ENCODE results near the gene FOXP4. TPM values are rescaled to one million over a fixed set of nuclear protein-coding genes. Genes with fewer than 3 reads are reported as not detected.
A peak's percentile ranks its signal among the peaks of the same experiment; 100 is the strongest.

Gene FOXP4
- polyA plus RNA-seq, 3 donors: 20.8 to 27.0 (median 24.1) TPM

DNA sequence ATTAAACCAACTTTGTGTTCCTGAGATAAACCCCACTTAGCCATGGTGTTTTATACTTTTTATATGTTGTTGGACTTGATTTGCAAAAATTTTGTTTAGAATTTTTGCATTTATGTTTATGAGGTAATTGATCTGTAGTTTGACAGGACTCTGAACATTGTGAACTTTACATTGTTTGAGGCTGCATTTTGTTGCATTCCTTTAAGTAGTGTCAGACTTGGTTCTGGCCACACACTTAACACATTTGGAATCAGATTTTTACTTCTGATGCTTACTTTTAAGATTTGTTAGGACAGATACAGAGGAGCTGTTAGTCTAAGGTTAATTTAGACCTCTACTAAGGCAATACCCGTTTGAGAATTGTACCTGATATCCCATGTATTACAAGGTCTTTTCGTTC lies 75.6 kb downstream of the FOXP4 start:
- DNase-seq (ENCODE audit: low read depth in 3 of 3, low spot score in 2 of 3): no peak

- no peak for DNase-seq (ENCODE audit: low read depth in 3 of 3, low spot score in 2 of 3)
Observed at GRCh38 chr6:41622206-41622988, 76.2 kb downstream of the FOXP4 start.

- no peak for DNase-seq (ENCODE audit: low read depth in 3 of 3, low spot score in 2 of 3)
Observed at GRCh38 chr6:41623330-41623729, 77.1 kb downstream of the FOXP4 start.

- DNase-seq (ENCODE audit: low read depth in 3 of 3, low spot score in 2 of 3): no peak
Observed at GRCh38 chr6:41624621-41625380, 78.6 kb downstream of the FOXP4 start.

DNA sequence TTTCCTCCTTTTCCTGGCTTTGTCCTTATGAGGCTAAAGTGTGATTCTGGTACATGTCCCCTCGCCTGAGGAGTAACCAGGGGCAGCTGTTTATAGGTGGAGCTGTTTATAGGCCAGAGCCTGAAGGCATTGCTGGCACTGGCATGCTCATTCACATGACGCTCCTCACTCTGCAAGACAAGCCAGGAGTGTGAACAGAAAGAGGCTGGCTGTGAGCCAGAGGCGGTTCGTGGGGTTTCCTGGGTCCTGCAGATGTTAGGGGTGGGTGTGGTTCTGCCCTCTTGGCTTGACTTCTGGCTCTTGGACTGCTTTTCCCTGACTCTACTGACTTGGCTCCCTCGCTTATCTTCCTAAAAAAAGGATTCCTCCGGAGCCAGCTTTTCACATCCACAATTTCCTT lies 79.3 kb downstream of the FOXP4 start:
- DNase-seq (ENCODE audit: low read depth in 3 of 3, low spot score in 2 of 3): no peak

DNA sequence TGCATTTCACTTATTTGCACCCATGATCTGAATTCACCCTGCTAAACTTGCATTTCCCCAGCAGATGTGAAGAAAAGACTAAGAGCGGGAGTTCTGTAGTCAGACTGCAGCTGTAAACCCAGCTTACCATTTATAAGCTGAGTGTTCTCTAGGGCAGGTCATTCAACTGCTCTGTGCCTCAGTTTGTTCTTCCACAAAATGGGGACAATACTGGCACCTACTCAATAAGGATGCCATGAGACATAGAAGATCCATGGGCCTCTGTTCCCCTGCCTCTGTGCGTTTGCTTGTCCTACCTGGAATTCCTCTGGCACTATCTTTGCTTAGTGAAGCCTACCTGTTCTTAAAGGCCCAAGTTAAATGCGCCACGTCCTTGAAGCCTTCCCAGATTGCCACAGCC lies 79.8 kb downstream of the FOXP4 start:
- no peak for DNase-seq (ENCODE audit: low read depth in 3 of 3, low spot score in 2 of 3)

- DNase-seq (ENCODE audit: low read depth in 3 of 3, low spot score in 2 of 3): no peak
Observed at GRCh38 chr6:41626917-41627316, 80.7 kb downstream of the FOXP4 start.

DNA sequence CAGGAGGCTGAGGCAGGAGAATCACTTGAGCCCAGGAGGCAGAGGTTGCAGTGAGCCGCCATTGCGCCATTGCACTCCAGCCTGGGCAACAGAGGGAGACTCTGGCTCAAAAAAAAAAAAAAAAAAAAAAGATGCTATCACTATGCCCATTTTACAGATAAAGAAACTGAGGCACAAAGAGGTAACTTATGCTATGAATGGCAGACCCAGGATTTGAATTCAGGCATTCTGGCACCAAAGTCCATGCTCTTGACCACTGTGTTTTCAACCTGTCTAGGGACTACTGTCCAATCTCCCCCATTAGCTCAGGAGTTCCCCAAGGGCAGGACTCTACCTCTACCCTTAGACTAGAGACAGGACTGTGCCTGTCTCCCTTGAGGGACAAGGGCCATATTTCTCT lies 82.9 kb downstream of the FOXP4 start:
- no peak for DNase-seq (ENCODE audit: low read depth in 3 of 3, low spot score in 2 of 3)

DNA sequence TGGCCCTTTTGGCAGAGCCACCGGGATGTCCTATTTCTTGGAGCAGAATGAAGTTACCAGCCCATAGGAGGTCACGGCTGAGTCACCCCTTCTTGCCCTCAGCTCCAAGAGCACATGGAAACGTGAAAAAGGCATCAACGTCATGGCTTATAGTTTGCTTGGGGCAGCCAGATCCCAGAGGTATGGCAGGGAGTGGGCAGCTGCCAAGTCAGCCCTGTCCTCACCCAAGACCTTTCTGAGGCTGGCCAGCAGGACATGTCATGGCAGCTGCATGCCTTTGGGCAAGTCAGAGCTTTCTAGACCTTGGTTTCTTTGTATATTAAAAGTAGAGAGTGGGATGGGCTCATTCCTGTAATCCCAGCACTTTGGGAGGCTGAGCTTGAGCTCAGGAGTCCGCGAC lies 83.9 kb downstream of the FOXP4 start:
- DNase-seq (ENCODE audit: low read depth in 3 of 3, low spot score in 2 of 3): no peak

DNA sequence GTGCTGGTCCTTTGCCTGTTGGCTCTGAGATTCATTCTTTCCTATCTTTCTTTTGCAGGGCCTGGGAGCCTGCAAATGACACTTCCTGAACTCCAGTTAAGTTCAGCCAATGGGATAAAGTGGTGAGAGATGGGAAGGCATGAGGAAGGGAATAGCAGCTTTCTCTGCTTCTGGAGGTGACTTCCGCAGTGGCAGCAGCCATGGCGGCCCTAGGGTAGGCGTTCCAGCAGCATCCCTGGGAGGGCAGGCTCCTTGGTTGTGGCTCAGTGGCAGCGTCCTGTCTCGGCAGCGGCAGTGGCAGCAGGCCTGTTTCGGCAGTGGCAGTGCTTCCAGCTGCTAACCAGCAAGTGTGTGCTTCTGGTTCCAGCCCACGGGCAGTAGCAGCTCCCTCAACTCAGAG lies 84.8 kb downstream of the FOXP4 start:
- DNase-seq (ENCODE audit: low read depth in 3 of 3, low spot score in 2 of 3): no peak

- DNase-seq (ENCODE audit: low read depth in 3 of 3, low spot score in 2 of 3): no peak
Observed at GRCh38 chr6:41633056-41633634, 87.0 kb downstream of the FOXP4 start.

DNA sequence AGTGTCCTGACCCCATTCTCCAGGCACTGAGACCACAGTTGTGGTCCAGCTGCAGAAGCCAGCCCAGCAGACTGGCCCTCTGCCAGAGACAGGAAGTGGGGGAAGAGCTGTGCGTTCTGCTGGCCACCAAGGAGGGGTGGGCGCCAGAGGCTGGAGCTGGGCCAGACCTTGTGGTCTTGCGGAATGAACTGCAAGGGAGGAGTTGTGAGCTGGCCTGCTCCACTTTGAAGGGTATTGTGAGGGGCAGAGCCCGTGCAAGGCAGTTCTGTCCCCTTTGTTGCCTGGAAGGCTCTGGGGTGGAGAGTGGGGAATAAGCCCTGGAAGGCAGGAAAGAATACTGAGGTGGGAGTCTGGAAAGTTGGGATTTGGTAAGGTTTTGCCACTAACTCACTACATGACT lies 88.5 kb downstream of the FOXP4 start:
- no peak for DNase-seq (ENCODE audit: low read depth in 3 of 3, low spot score in 2 of 3)

DNA sequence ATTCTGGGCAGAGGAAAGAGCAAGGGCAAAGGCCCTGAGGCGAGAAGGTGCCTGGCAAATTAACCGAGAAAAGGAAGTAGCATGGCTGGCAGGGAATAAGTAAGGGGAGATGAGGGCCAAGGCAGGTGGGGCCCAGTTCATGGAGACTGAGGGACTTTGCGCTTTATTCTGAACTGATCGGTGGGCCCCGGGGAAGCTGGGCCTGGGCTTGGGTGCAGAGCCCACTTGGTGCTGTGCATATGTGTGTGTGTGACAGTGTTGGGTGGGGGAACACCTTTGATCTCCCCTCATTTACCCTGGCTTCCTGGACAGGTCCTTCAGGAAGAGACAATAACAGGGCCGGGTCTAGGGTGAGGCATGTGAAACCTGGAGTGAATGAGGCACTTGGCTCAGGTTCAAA lies 89.2 kb downstream of the FOXP4 start:
- no peak for DNase-seq (ENCODE audit: low read depth in 3 of 3, low spot score in 2 of 3)

DNA sequence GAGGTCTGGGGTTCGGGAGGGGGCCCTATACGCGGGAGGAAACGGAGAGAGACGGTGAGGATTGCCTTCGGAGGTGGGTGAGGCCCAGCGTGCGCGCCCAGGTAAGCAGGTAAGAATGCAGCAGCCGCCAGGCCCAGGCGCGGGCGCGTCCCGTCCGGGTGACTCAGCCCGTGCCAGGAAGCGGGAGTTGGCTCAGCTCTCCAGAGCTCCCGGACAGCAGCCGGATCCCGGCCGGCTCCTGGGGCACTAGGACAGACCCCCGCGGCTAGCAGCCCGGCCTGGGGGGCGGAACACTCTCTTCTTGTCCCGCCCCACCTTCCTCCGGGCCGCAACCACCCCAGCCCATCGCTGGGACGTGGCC lies 90.6 kb downstream of the FOXP4 start:
- no peak for DNase-seq (ENCODE audit: low read depth in 3 of 3, low spot score in 2 of 3)

DNA sequence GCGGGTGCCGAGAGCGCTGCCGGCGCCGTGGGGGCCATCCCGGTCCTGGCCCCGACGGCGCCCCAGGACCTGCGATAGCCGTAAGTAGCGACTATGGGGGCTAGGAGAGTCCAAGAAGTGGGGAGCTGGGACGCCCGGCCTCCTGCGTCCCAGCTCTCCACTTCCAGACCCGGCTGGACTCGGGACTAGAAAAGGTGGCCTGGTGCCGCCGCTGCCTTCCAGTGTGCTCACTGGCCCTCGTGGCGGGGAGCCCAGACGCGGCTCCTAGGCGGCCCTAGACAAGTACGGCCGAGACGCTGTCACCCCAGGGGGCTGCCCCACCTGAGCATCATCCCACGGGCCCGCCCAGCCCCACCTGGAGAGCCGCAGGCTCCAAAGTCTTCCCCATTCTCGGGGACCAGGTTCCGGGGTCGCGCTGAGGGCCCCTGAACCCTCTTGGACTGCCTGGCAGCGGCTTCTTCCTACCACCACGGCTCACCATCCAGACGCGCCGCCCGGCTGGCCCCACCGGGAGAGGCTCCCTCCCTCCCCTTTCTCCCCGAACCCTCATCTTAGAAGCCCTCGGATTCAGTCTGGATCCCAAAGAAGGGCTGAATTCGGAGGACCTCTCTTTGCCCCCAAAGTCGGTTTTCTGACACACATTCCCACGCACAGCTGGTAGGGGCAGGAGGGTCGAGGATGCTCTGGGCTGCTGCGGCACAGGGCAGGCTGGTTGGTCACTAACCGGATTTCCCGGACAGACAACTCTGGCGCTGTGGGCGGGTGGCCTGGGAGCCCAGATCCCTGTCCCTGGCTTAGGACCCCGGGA lies 91.2 kb downstream of the FOXP4 start:
- DNase-seq (ENCODE audit: low read depth in 3 of 3, low spot score in 2 of 3): no peak

DNA sequence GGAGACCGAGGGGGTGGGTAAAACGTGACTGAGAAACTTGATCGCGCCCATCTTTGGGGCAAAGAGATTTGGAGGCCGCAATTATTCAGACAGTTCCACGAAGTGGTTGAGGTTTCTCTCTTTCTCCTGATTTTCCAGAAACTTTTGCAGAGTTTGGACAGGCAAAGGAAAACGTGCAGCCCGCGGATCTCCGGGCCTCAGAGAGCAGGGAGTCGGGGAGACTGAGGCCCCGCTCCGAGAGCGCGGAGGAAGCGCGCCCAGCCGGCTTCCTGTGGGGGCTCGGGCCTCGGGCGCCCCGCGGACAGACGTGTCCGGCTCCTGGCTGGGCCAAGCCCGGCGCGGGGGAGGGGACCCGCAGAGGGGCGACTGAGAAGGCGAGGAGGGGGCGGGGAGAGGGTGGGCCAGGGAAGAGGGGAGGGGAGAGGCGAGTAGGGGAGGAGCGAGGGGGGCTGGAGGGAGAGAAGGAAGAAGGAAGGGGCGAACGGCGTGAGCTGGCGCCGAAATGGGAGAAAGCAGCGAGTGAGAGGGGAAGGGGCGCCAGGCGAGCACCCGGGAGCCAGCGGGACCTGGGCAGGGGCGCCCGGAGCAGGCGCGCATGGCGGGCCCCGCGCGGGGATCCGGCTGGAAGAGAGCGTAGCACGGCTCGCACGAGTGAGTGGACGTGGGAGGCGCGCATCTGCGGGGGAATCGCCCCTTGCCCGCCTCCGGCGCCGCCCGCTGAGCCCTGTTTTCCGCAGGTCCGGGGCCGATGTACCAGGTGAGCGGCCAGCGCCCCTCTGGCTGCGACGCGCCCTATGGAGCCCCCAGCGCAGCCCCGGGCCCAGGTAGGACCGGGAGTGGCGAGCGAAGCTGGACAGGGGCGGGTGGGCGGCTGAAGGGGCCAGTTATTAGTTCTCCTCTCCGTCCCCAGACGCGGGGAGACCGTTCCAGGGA lies 92.1 kb downstream of the FOXP4 start, which contains the start of gene MDFI:
Gene MDFI, plus strand, starts transcription at position 467 of the 933 bp plus-strand sequence. Its CDS starts 282 bp downstream, at position 749.
- peak in 1 of 3 donors; percentile 66 for DNase-seq (ENCODE audit: low read depth in 3 of 3, low spot score in 2 of 3)

DNA sequence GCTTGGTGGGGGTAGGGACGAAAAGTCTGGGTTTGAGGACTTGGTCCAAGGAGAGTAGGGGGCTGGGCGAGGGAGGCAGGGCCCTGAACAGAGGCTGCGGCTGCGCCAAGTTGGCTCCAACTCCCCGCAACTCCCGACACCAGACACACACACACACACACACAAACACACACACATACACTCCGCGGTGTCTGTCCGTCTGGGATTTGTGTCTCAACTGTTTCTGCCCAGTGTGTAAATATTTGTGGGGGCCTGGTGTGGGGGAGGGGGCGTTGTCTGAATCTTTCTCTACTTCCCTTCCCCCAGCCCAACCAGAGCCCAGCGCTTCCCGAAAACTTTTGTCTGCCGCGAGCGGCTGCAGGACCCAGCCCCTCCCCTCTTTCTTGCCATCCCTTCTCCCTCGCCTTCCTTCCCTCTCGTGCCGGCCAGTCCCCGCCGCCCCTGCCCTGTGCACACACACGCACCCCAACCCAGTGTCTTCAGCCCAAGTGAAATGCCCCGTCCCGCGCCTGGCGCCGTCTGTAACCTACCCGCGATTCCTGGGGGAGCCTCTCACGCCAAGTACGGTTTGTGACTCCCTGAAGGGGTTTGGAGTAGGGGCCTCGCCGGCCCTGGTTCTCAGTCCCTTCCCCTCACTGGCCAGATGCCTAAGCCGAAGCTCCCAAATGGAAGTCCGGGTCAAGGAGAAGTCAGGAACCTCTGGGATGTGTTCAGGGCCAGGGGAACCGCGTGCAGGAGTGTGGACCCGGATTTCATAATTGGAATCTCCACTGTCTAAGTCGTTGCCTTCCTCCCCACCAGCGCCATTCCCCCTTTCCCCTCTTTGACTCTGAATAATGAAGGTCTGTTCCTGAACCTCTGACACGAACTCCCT lies 93.0 kb downstream of the FOXP4 start:
- DNase-seq (ENCODE audit: low read depth in 3 of 3, low spot score in 2 of 3): no peak

GRCh38 chr6:41639809-41640371 lies 93.7 kb downstream of the FOXP4 start:
- no peak for DNase-seq (ENCODE audit: low read depth in 3 of 3, low spot score in 2 of 3)

GRCh38 chr6:41640426-41640825 lies 94.2 kb downstream of the FOXP4 start:
- DNase-seq (ENCODE audit: low read depth in 3 of 3, low spot score in 2 of 3): no peak

Data from right renal cortex interstitium (tissue), 3 donors.